HG02763 (cell line): Measurements from ENCODE around the gene SNX24.
A peak's percentile ranks its signal among the peaks of the same experiment; 100 is the strongest.

ENCODE experiments used
- ATAC-seq: cut with Tn5 transposase; IDR thresholded peaks from one replicate; pipeline ENCODE4 v1.9.1; 2021; ENCODE audit warnings: mild to moderate bottlenecking, moderate library complexity; ENCODE audit not compliant: unreplicated experiment

The SNX24 gene

GRCh38 chr5:123000731-123001130, 155.3 kb downstream of the SNX24 start:
- ATAC-seq: no peak

GRCh38 chr5:123001808-123002207, 156.4 kb downstream of the SNX24 start:
- ATAC-seq: no peak

- no peak for ATAC-seq
These were observed 161.8 kb downstream of the SNX24 start for GRCh38 chr5:123007182-123007581.

GRCh38 chr5:123007754-123008153, 162.3 kb downstream of the SNX24 start:
- no peak for ATAC-seq

GRCh38 chr5:123012321-123012720, 166.9 kb downstream of the SNX24 start:
- no peak for ATAC-seq

- ATAC-seq: no peak
These were observed 169.3 kb downstream of the SNX24 start for GRCh38 chr5:123014689-123015088.

GRCh38 chr5:123028222-123028621, 182.8 kb downstream of the SNX24 start:
- ATAC-seq: no peak

- ATAC-seq: no peak
These were observed 187.8 kb downstream of the SNX24 start for GRCh38 chr5:123033157-123033671.

GRCh38 chr5:123035360-123035917, 190.0 kb downstream of the SNX24 start:
- no peak for ATAC-seq

- ATAC-seq: peak; percentile 10
These were observed 190.5 kb downstream of the SNX24 start for GRCh38 chr5:123035918-123036390.

- ATAC-seq: peak; percentile 48
These were observed 191.1 kb downstream of the SNX24 start, which contains the start of gene PPIC for GRCh38 chr5:123036391-123037103. Gene PPIC, minus strand, starts transcription at chr5:123036725. Its CDS starts 100 bp downstream, at chr5:123036625.

- no peak for ATAC-seq
These were observed 191.6 kb downstream of the SNX24 start for GRCh38 chr5:123037104-123037418.

GRCh38 chr5:123039673-123040072, 194.3 kb downstream of the SNX24 start:
- no peak for ATAC-seq

- no peak for ATAC-seq
These were observed 199.7 kb downstream of the SNX24 start for GRCh38 chr5:123044926-123045617.

GRCh38 chr5:123046222-123046621, 200.8 kb downstream of the SNX24 start:
- ATAC-seq: no peak

GRCh38 chr5:123047706-123048105, 202.3 kb downstream of the SNX24 start:
- ATAC-seq: no peak

- ATAC-seq: no peak
These were observed 205.8 kb downstream of the SNX24 start for GRCh38 chr5:123051206-123051605.
